Thoracic aorta (tissue), 2 donors: Measurements from ENCODE around the gene EHF. TPM values are rescaled to one million over a fixed set of nuclear protein-coding genes. Genes with fewer than 3 reads are reported as not detected.

ENCODE experiments used
- ATAC-seq: fragments of 150-250 bp; one replicate; pipeline ENCODE4 v1.8.0; 2017; ENCODE audit warnings: low read depth; ENCODE audit not compliant: insufficient number of reproducible peaks, low FRiP score
- DNase-seq: peaks from one replicate; pipeline ENCODE4 v3.0.0-alpha.2; 2020; ENCODE audit warnings: low spot score
- H3K27ac ChIP-seq, 2 donors: fragments of 200-600 bp; sonication (generic); 1 replicate in 1 of 2; 2 replicates in 1 of 2; pipeline ENCODE4 v1.5.1; 2016; ENCODE audit warnings: mild to moderate bottlenecking in 2 of 2, moderate library complexity in 2 of 2
- H3K27me3 ChIP-seq: fragments of 200-600 bp; sonication (generic); replicated peaks from 2 replicates; pipeline ENCODE4 v1.6.0; 2016; ENCODE audit warnings: mild to moderate bottlenecking; ENCODE audit not compliant: insufficient read depth
- H3K36me3 ChIP-seq: fragments of 200-600 bp; sonication (generic); one replicate; pipeline ENCODE4 v1.5.1; 2016
- H3K4me1 ChIP-seq, 2 donors: fragments of 200-600 bp; sonication (generic); 1 replicate in 1 of 2; 2 replicates in 1 of 2; pipeline versions ENCODE4 v1.5.1 to v1.6.0; 2016; ENCODE audit warnings: low read depth in 2 of 2, mild to moderate bottlenecking in 1 of 2; ENCODE audit not compliant: control insufficient read depth in 1 of 2
- H3K4me3 ChIP-seq: fragments of 200-600 bp; sonication (generic); 2 replicates; pipeline ENCODE4 v1.5.1; 2016; ENCODE audit warnings: mild to moderate bottlenecking
- H3K9me3 ChIP-seq: fragments of 200-600 bp; sonication (generic); 2 replicates; pipeline ENCODE4 v1.5.1; 2016
- CTCF ChIP-seq: fragments of 200-600 bp; sonication (generic); IDR thresholded peaks from one replicate; pipeline ENCODE4 v1.5.1; 2019; ENCODE audit warnings: antibody characterized with exemption
- total RNA-seq, 2 donors: library from RNA; depleted of rRNA; stranded (reverse); fragments of >200 nt; gene quantifications; one replicate each; pipeline versions ENCODE4 v1.1.0 to v1.2.3, GENCODE V29; 2016

Gene EHF
- total RNA-seq, 2 donors from 2014 or later = 0.14 TPM

- no peaks in the 10 kb centered on the region for H3K27me3 ChIP-seq
- no peak for DNase-seq
- no peak overlapping the region for H3K4me3 ChIP-seq
- TF ChIP-seq CTCF = no peak
- no peaks in the 10 kb centered on the region for H3K4me1 ChIP-seq
- no peaks in the 10 kb centered on the region for H3K36me3 ChIP-seq
- H3K9me3 ChIP-seq = no peaks in the 10 kb centered on the region
- no peak overlapping the region for H3K27ac ChIP-seq
- no peak for ATAC-seq
Measured at GRCh38 chr11:34583818-34584217, 37.1 kb upstream of the EHF start.

- Histone ChIP-seq H3K4me3 (no peak overlapping the region), H3K9me3 (no peaks in the 10 kb centered on the region), H3K27ac (no peak overlapping the region), H3K4me1 (no peaks in the 10 kb centered on the region), H3K27me3 (no peaks in the 10 kb centered on the region), H3K36me3 (no peaks in the 10 kb centered on the region)
- TF ChIP-seq CTCF = no peak
- DNase-seq (no peak), ATAC-seq (no peak)
Measured at GRCh38 chr11:34585304-34585734, 35.6 kb upstream of the EHF start.

- H3K4me1 ChIP-seq = no peaks in the 10 kb centered on the region
- H3K27ac ChIP-seq = no peak overlapping the region
- no peaks in the 10 kb centered on the region for H3K9me3 ChIP-seq
- H3K27me3 ChIP-seq = no peaks in the 10 kb centered on the region
- no peaks in the 10 kb centered on the region for H3K36me3 ChIP-seq
- ATAC-seq (no peak), DNase-seq (no peak)
- no peak overlapping the region for H3K4me3 ChIP-seq
- peak; percentile 56 for TF ChIP-seq CTCF
Measured at GRCh38 chr11:34585735-34586487, 35.0 kb upstream of the EHF start.

- H3K27ac ChIP-seq = no peak overlapping the region
- H3K9me3 ChIP-seq = no peaks in the 10 kb centered on the region
- H3K27me3 ChIP-seq = no peaks in the 10 kb centered on the region
- ATAC-seq (no peak), DNase-seq (no peak)
- no peaks in the 10 kb centered on the region for H3K36me3 ChIP-seq
- no peak for TF ChIP-seq CTCF
- no peak overlapping the region for H3K4me3 ChIP-seq
- no peaks in the 10 kb centered on the region for H3K4me1 ChIP-seq
Measured at GRCh38 chr11:34586488-34587281, 34.2 kb upstream of the EHF start.

GRCh38 chr11:34587282-34587677 lies 33.6 kb upstream of the EHF start:
- Histone ChIP-seq H3K36me3 (no peaks in the 10 kb centered on the region), H3K4me1 (no peaks in the 10 kb centered on the region), H3K4me3 (no peak overlapping the region), H3K9me3 (no peaks in the 10 kb centered on the region), H3K27ac (no peak overlapping the region), H3K27me3 (no peaks in the 10 kb centered on the region)
- DNase-seq = no peak
- no peak for ATAC-seq
- TF ChIP-seq CTCF = no peak
